Measurements from ENCODE around the gene XXYLT1. TPM values are rescaled to one million over a fixed set of nuclear protein-coding genes. Genes with fewer than 3 reads are reported as not detected.
"Not testable (repeated sequence)": the region's sequence is repeated elsewhere in the genome, so short reads cannot be mapped to it uniquely, and the experiment has no call there.

Gene XXYLT1, protein sequence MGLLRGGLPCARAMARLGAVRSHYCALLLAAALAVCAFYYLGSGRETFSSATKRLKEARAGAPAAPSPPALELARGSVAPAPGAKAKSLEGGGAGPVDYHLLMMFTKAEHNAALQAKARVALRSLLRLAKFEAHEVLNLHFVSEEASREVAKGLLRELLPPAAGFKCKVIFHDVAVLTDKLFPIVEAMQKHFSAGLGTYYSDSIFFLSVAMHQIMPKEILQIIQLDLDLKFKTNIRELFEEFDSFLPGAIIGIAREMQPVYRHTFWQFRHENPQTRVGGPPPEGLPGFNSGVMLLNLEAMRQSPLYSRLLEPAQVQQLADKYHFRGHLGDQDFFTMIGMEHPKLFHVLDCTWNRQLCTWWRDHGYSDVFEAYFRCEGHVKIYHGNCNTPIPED
- 10 to 100 TPM; 23.6 to 31.7 (median 25.0) TPM for polyA plus RNA-seq (ENCODE audit: insufficient read depth in 1 of 5, insufficient read length in 5 of 5, low replicate concordance in 1 of 5)
- long read RNA-seq, donor 1, transcript XXYLT1-201 (4 exons, 2,727 nt): major isoform, 17 of 17 reads
- long read RNA-seq, donor 1, partial matches to known transcripts: 0 of 17 reads
- long read RNA-seq, donor 1, other reads (novel, unspliced or antisense): 0 of 17 reads
- long read RNA-seq, donor 2, transcript XXYLT1-201 (4 exons, 2,727 nt): major isoform, 7 of 7 reads
- long read RNA-seq, donor 2, partial matches to known transcripts: 0 of 7 reads
- long read RNA-seq, donor 2, other reads (novel, unspliced or antisense): 0 of 7 reads
- long read RNA-seq, donor 3, transcript XXYLT1-201 (4 exons, 2,727 nt): major isoform, 8 of 8 reads
- long read RNA-seq, donor 3, partial matches to known transcripts: 0 of 8 reads
- long read RNA-seq, donor 3, other reads (novel, unspliced or antisense): 0 of 8 reads
- long read RNA-seq, donor 4, transcript XXYLT1-201 (4 exons, 2,727 nt): major isoform, 8 of 8 reads
- long read RNA-seq, donor 4, partial matches to known transcripts: 0 of 8 reads
- long read RNA-seq, donor 4, other reads (novel, unspliced or antisense): 0 of 8 reads
- long read RNA-seq, donor 5, transcript XXYLT1-201 (4 exons, 2,727 nt): major isoform, 9 of 10 reads
- long read RNA-seq, donor 5, partial matches to known transcripts: 0 of 10 reads
- long read RNA-seq, donor 5, other reads (novel, unspliced or antisense): 0 of 10 reads
- long read RNA-seq, donor 6, transcript XXYLT1-201 (4 exons, 2,727 nt): major isoform, 10 of 10 reads
- long read RNA-seq, donor 6, partial matches to known transcripts: 0 of 10 reads
- long read RNA-seq, donor 6, other reads (novel, unspliced or antisense): 0 of 10 reads
- long read RNA-seq, donor 7, transcript XXYLT1-201 (4 exons, 2,727 nt): major isoform, 5 of 5 reads
- long read RNA-seq, donor 7, partial matches to known transcripts: 0 of 5 reads
- long read RNA-seq, donor 7, other reads (novel, unspliced or antisense): 0 of 5 reads
- long read RNA-seq, donor 8, transcript XXYLT1-201 (4 exons, 2,727 nt): major isoform, 5 of 5 reads
- long read RNA-seq, donor 8, partial matches to known transcripts: 0 of 5 reads
- long read RNA-seq, donor 8, other reads (novel, unspliced or antisense): 0 of 5 reads

- DNase-seq: peak; percentile 91 to 92
Measured at GRCh38 chr3:195270817-195271409, at the start of gene XXYLT1. Gene XXYLT1 (minus strand): TSS chr3:195271159. CDS start chr3:195271058, 101 bp downstream.

DNA sequence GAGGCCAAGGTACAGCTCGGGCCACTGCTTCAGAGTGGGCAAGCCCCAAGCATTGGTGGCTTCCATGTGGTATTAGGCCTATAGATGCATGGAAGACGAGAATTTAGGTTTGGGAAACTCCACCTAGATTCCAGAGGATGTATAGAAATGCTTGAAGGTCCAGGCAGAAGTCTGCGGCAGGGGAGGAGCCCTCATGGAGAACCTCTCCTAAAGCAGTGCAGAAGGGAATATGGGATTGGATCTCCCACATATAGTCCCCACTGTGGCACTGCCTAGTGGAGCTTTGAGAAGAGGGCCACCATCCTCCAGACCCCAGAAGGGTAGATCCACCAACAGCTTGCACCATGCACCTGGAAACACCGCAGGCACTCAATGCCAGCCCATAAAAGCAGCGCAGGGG lies 48.1 kb upstream of the XXYLT1 start:
- DNase-seq: no peak

DNA sequence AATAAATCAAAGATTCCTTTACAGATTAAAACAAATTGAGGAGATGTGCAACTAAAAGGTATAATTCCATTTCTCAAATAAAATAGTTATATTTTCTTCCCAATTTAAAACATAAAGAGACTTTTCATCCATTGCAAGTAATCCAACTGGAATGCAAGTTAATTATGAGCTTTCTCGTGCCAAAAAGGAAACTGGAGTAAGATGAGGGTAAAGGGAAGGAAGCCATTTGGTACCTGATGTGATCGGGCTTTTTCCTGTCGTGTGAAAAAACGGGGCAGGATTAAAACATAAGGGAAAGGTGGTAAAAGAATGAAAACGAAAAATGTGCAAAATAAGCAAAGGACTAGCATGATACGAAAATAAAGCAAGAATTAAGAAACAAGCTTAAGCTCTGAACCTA lies 41.8 kb upstream of the XXYLT1 start:
- DNase-seq: no peak

DNA sequence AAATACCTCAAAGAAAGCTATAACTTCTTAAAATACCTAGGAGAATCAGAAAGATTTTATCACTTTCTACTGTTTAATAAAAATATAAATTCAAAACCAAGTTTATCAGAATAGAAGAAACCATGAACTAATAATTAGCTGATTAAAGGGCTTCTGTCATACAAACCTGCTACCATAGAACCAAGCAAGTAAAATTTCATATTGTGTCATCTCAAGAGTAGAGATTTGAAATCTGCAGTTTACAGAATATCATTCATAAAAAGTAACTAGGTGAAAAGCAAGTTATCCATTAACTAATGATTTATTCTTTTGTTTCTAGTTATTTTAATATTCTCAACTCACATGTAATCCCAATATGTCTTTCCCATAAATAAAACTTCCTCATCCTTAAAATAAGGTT lies 36.8 kb upstream of the XXYLT1 start:
- no peak for DNase-seq

- no peak for DNase-seq
Measured at GRCh38 chr3:195306369-195306768, 35.4 kb upstream of the XXYLT1 start.

DNA sequence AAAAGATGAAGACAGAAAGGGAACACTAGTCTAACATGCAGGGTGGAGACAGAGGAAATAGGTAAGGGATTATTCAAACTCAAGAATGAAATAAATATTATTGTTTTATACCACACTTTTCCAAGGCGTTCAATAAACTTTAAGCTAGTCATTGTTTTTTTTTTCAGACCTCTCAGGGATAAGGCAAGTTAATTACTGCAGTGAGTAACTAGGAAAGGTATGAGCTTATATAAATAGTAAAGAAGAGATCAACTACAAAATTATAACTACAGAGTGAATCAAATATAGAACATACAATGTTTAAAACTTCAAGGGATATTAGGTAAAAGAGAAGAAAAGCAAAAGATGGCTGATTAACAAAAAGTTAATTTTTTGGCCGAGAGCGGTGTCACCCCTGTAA lies 31.5 kb upstream of the XXYLT1 start:
- no peak for DNase-seq

DNA sequence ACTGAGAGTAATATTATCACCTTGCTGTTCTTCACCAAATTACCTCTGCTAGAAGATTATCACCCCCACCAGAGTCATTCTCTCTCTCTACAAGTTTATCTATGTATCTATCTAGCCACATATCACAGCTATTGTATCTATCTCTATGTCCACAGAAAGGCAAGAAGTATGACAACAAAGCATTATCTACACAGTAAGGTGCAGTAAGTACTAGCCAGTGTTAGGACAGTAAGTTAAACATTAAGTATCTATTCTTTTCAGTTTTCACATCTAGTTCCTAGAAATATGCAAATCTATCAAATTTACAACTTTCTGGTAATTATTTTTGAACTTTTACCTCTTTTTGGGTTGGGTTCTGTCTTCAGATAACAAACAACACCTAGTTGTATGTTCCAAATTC lies 26.5 kb upstream of the XXYLT1 start:
- no peak for DNase-seq

GRCh38 chr3:195296662-195297061 lies 25.7 kb upstream of the XXYLT1 start:
- DNase-seq: no peak

DNA sequence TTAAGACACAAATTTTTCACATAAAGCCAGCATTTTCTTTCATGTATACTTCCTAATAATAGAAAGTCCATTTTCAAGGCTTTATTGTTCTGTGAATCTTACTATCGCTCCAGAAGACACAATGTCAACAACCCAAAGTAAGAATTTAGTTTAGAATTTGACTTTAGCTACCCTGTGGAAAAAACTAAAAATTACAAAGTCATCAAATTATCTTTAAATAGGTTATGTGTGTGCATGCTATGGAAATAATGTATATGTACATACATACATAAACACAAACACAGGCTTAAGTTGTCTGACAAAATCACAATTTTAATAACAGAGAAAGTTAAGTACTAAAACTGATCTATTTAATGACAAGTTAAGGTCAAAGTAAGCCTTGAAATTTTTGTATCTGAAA lies 20.2 kb upstream of the XXYLT1 start:
- DNase-seq: no peak

- not testable (repeated sequence) for DNase-seq
Measured at GRCh38 chr3:195290643-195291042, 19.7 kb upstream of the XXYLT1 start.

GRCh38 chr3:195286115-195286872 lies 15.3 kb upstream of the XXYLT1 start:
- peak in 1 of 2 donors; percentile 12 for DNase-seq

DNA sequence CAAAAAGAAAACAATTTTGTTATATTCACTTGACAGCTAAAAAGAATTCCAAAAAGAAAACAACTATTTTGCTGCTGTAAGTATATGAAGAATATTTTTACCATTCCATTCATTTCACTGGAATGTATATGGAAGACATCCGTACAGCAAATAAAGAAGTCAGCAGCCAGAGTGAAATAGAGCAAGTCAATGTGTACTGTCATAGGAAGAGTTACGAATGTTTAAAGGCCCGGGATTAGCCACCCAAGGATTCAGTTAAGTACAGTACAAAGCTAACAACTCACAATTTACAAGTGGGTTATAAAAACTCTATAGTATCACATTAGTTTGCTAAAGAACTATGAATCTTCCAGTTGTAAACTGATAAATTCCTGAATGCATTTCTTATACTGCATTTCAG lies 14.4 kb upstream of the XXYLT1 start:
- no peak for DNase-seq

GRCh38 chr3:195284842-195285241 lies 13.9 kb upstream of the XXYLT1 start:
- no peak for DNase-seq

DNA sequence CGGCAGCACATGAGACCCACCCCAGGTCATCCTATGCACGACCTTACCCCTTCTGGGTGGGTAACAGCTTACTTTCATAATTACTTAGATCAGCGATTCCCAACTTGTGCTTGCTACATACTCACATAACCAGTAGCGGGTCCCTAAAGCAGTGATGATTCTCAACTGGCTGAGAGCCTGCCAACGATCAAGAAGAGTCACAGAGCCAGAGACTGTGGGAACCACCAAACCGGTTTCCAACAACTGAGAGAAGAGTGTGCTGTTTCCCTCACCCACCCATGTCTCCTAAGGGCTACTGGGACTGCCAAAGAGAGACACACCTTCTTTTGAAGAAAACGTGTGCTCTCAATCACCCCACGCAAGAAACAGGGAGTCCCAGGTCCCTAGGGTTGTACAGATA lies 12.0 kb upstream of the XXYLT1 start:
- peak in 1 of 2 donors; percentile 23 for DNase-seq

- no peak for DNase-seq
Measured at GRCh38 chr3:195274259-195274966, 3.5 kb upstream of the XXYLT1 start.

DNA sequence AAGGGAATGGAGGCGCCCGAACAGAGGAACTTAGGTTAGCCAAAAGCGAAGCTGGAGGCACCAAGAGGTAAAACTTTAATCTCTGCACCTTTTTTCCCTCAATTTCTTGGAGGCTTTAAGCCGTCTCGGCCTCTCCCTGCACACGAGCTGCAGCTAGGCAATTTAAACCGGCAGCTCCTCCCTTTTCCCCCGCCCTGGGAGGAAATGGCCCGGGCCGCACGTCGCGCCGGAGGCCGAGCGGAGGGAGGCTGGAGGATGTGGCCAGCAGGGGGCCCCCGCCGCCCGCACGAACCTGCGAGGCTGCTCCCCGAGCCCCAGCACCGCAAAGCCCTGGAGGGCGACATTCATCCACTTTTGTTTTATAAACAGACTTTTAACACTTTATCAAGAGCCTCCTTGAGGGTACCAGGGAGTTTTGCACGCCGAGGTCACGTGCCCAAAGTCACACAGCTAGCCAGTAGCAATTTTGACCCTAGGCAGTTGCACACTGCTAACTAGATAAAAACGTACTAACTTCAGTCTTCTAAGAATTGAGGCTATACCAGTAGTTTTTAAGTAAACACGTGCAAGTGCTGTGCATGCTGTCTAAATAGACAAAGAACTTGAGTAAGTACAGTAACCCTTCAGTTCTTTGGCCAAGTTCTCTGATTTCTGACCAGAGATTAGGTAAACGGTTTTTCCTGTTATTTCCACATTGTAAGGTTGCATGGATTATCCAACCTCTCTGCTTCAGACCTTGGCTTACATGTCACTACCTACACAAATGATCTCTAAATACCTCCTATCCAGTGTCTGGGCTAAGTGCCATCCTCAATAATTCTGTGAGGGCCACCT lies 668 bp upstream of the XXYLT1 start:
- DNase-seq: peak; percentile 86 to 88

GRCh38 chr3:195270079-195270816 lies 711 bp downstream of the XXYLT1 start:
- no peak for DNase-seq
